Neural cell (in vitro differentiated cells): ENCODE measurements around the gene ARFGAP1. TPM values are rescaled to one million over a fixed set of nuclear protein-coding genes. Genes with fewer than 3 reads are reported as not detected.

ENCODE experiments used
- H2AFZ ChIP-seq: fragments of 200-600, 300-800 bp; sonication (generic), shearing (Covaris generic); 2 replicates; pipeline ENCODE4 v1.6.0; 2014; ENCODE audit warnings: low read depth, mild to moderate bottlenecking, antibody characterized with exemption, low read length, moderate library complexity
- H3F3A ChIP-seq: fragments of 200-600 bp; shearing (Covaris generic); 2 replicates; pipeline ENCODE4 v1.6.1; 2016; ENCODE audit warnings: mild to moderate bottlenecking, moderate library complexity, mixed read lengths, antibody characterized with exemption, low read length; ENCODE audit not compliant: insufficient read depth, poor library complexity, severe bottlenecking
- H3K27ac ChIP-seq: fragments of 200-600, 300-800 bp; sonication (generic), shearing (Covaris generic); 2 replicates; pipeline ENCODE4 v1.5.1; 2014; ENCODE audit warnings: mild to moderate bottlenecking, low read length, moderate library complexity
- H3K27me3 ChIP-seq: fragments of 300-800, 200-600 bp; sonication (generic), shearing (Covaris generic); 2 replicates; pipeline ENCODE4 v1.6.0; 2014; ENCODE audit warnings: mild to moderate bottlenecking, low read depth, low read length, moderate library complexity; ENCODE audit not compliant: insufficient read depth
- H3K36me3 ChIP-seq: fragments of 300-800, 200-600 bp; sonication (generic), shearing (Covaris generic); 2 replicates; pipeline ENCODE4 v1.5.1; 2014; ENCODE audit warnings: mild to moderate bottlenecking, antibody characterized with exemption, low read length, moderate library complexity; ENCODE audit not compliant: insufficient read depth
- H3K4me2 ChIP-seq: fragments of 300-800, 200-600 bp; sonication (generic), shearing (Covaris generic); 2 replicates; pipeline ENCODE4 v1.6.0; 2014; ENCODE audit warnings: mild to moderate bottlenecking, low read length
- H3K4me3 ChIP-seq: fragments of 300-800, 200-600 bp; sonication (generic), shearing (Covaris generic); 2 replicates; pipeline ENCODE4 v1.5.1; 2014; ENCODE audit warnings: mild to moderate bottlenecking, low read length, moderate library complexity
- H3K79me2 ChIP-seq: fragments of 200-600 bp; shearing (Covaris generic); replicated peaks from 2 replicates; pipeline ENCODE4 v1.6.0; 2014; ENCODE audit warnings: mild to moderate bottlenecking, low read length, moderate library complexity; ENCODE audit not compliant: insufficient read depth
- H3K9ac ChIP-seq: fragments of 300-800, 200-600 bp; sonication (generic), shearing (Covaris generic); 2 replicates; pipeline ENCODE4 v1.6.1; 2016; ENCODE audit warnings: mild to moderate bottlenecking, low read length, mixed read lengths
- H3K9me2 ChIP-seq: fragments of 200-600 bp; shearing (Covaris generic); 2 replicates; pipeline ENCODE4 v1.6.1; 2016; ENCODE audit warnings: mild to moderate bottlenecking, low read length, mixed read lengths; ENCODE audit not compliant: insufficient read depth
- H3K9me3 ChIP-seq: fragments of 200-600, 300-800 bp; sonication (generic), shearing (Covaris generic); 2 replicates; pipeline ENCODE4 v1.6.1; 2016; ENCODE audit warnings: mild to moderate bottlenecking, mixed run types, low read length, moderate library complexity, mixed read lengths
- H4K20me1 ChIP-seq: fragments of 200-600 bp; shearing (Covaris generic); 2 replicates; pipeline ENCODE4 v1.6.1; 2016; ENCODE audit warnings: mild to moderate bottlenecking, mixed run types; ENCODE audit not compliant: insufficient read depth
- EP300 ChIP-seq: fragments of 450-650 bp; conservative IDR thresholded peaks from 2 replicates; pipeline ENCODE4 v1.6.1; 2014; ENCODE audit warnings: antibody characterized with exemption, mild to moderate bottlenecking, moderate library complexity; ENCODE audit not compliant: poor library complexity, severe bottlenecking
- EZH2 ChIP-seq: fragments of 200-600, 300-800 bp; shearing (Covaris generic), sonication (generic); IDR thresholded peaks from 2 replicates; pipeline ENCODE4 v1.6.1; 2014; ENCODE audit warnings: antibody characterized with exemption, low read length, borderline replicate concordance, mild to moderate bottlenecking; ENCODE audit not compliant: insufficient read depth, poor library complexity, severe bottlenecking
- MXI1 ChIP-seq: fragments of 450-650 bp; conservative IDR thresholded peaks from 2 replicates; pipeline ENCODE4 v1.6.1; 2014; ENCODE audit warnings: antibody characterized with exemption, mild to moderate bottlenecking; ENCODE audit not compliant: poor library complexity, severe bottlenecking
- POLR2AphosphoS5 ChIP-seq: IDR thresholded peaks from 2 replicates; pipeline ENCODE4 v1.6.1; 2012
- RAD21 ChIP-seq: fragments of 450-650 bp; conservative IDR thresholded peaks from 2 replicates; pipeline ENCODE4 v1.6.1; 2014; ENCODE audit warnings: antibody characterized with exemption, mild to moderate bottlenecking, moderate library complexity
- REST ChIP-seq: IDR thresholded peaks from 2 replicates; pipeline ENCODE4 v1.6.1; 2012; ENCODE audit warnings: borderline replicate concordance
- SMC3 ChIP-seq: fragments of 450-650 bp; conservative IDR thresholded peaks from 2 replicates; pipeline ENCODE4 v1.6.1; 2014; ENCODE audit warnings: antibody characterized with exemption, mild to moderate bottlenecking, moderate library complexity; ENCODE audit not compliant: poor library complexity
- TAF1 ChIP-seq: IDR thresholded peaks from 2 replicates; pipeline ENCODE4 v1.6.1; 2012; ENCODE audit warnings: low read depth
- polyA plus RNA-seq: library from polyadenylated mRNA; depleted of rRNA; stranded (reverse); fragments of >200 nt; gene quantifications from 2 replicates; pipeline ENCODE4 v1.2.3, GENCODE V29; 2014
- TF ChIP-seq, protein P1 (sequence below): fragments of 450-650 bp; IDR thresholded peaks from 2 replicates; pipeline ENCODE4 v1.5.1; 2014; ENCODE audit warnings: antibody characterized with exemption, mild to moderate bottlenecking, moderate library complexity; ENCODE audit not compliant: poor library complexity, severe bottlenecking

ARFGAP1 gene
- polyA plus RNA-seq, 1 donor from 2014 or later: 70.2 TPM

DNA sequence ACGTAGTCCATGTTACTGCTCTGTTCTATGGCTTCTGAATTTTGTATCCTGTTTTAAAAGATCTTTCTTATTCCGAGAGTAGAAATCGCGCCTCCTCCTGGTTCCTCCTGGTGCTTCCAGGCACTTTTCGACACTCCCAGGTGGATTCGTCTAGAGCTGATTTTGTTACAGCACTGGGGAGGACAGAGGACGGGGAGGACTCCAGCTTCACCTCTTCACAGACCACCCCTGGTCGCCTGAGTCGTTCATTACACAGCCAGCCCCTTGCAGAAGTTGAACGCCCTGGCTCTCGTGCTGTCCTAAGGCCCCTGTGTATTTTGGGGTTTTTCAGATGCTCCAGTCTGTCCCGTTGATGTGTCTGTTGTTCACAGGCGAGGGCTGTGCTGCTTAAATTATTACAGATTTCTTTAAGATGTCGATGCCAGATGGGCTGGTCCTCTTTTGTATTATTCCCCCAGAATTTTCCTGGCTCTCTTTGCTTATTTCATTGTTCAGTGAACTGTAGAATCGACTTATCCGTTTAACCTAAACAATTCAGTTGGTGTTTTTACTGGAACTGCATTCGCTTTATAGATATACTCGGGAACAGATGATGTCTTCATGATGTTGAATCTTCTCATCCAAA, 50.9 kb downstream of the ARFGAP1 start:
- Histone ChIP-seq H3K27me3 (no peaks in the 10 kb centered on the region), H3K36me3 (no peaks in the 10 kb centered on the region), H3F3A (no peaks in the 10 kb centered on the region), H2AFZ (no peak overlapping the region), H3K9me2 (no peaks in the 10 kb centered on the region), H4K20me1 (no peaks in the 10 kb centered on the region), H3K9me3 (no peaks in the 10 kb centered on the region), H3K9ac (no peak overlapping the region), H3K79me2 (no peaks in the 10 kb centered on the region), H3K4me2 (no peak overlapping the region), H3K4me3 (no peak overlapping the region), H3K27ac (no peak overlapping the region)
- TF ChIP-seq SMC3: no peak
- no peak for TF ChIP-seq MXI1
- no peak for TF ChIP-seq TAF1
- no peak for TF ChIP-seq EZH2
- TF ChIP-seq RAD21: no peak
- no peak for TF ChIP-seq POLR2AphosphoS5
- no peak for TF ChIP-seq REST
- TF ChIP-seq, protein P1, sequence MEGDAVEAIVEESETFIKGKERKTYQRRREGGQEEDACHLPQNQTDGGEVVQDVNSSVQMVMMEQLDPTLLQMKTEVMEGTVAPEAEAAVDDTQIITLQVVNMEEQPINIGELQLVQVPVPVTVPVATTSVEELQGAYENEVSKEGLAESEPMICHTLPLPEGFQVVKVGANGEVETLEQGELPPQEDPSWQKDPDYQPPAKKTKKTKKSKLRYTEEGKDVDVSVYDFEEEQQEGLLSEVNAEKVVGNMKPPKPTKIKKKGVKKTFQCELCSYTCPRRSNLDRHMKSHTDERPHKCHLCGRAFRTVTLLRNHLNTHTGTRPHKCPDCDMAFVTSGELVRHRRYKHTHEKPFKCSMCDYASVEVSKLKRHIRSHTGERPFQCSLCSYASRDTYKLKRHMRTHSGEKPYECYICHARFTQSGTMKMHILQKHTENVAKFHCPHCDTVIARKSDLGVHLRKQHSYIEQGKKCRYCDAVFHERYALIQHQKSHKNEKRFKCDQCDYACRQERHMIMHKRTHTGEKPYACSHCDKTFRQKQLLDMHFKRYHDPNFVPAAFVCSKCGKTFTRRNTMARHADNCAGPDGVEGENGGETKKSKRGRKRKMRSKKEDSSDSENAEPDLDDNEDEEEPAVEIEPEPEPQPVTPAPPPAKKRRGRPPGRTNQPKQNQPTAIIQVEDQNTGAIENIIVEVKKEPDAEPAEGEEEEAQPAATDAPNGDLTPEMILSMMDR: no peak
- TF ChIP-seq EP300: no peak

DNA sequence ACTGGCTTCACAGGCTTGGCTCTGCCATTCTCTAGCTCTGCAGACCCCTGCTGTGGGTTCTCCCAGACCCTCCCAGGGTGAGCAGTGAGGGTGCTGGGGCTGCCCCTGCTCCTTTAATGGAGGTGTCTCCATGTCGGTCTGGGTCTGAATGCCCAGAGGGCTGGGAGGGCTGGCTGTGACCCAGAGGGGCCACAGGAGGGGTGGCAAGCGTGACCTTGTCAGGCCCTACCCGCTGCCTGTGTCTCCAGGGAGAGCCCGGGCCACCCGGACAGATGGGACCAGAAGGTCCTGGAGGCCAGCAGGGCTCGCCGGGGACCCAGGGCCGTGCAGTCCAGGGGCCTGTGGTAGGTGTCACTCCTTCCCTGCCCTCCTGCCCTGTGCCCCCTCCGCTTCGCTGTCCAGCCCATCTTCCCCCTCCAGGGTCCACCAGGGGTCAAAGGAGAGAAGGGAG, 52.4 kb downstream of the ARFGAP1 start:
- no peak overlapping the region for H3K27ac ChIP-seq
- TF ChIP-seq SMC3: no peak
- no peak for TF ChIP-seq POLR2AphosphoS5
- TF ChIP-seq MXI1: no peak
- no peak for TF ChIP-seq EP300
- no peak for TF ChIP-seq RAD21
- TF ChIP-seq REST: no peak
- H3F3A ChIP-seq: no peaks in the 10 kb centered on the region
- H3K9me3 ChIP-seq: no peaks in the 10 kb centered on the region
- H3K36me3 ChIP-seq: no peaks in the 10 kb centered on the region
- H4K20me1 ChIP-seq: no peaks in the 10 kb centered on the region
- no peak overlapping the region for H2AFZ ChIP-seq
- no peak overlapping the region for H3K4me2 ChIP-seq
- H3K9me2 ChIP-seq: no peaks in the 10 kb centered on the region
- no peak overlapping the region for H3K4me3 ChIP-seq
- no peak overlapping the region for H3K9ac ChIP-seq
- no peaks in the 10 kb centered on the region for H3K27me3 ChIP-seq
- H3K79me2 ChIP-seq: no peaks in the 10 kb centered on the region
